ENCODE measurements around the gene NFYC. TPM values are rescaled to one million over a fixed set of nuclear protein-coding genes. Genes with fewer than 3 reads are reported as not detected.

The NFYC gene
- total RNA-seq, 1 donor from 2014 or later: 51.1 TPM

DNA sequence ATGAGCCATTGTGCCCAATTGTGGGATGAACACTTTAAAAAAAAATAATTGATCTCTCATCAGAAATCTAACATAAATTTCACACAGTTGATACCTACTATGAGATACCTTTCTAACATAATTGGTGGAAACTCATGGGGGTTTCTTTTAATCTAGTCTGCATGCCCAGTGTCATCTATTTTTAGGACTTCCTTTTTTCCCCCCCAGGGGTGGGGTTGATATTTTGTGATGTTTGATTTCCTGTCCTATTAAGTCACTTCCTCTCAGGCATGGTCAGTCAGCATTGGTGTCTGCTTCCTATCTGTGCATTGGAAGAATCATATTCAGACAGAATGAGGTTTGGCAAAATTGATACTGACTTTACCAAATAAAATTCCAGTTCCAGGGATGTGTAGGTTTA lies 21.5 kb downstream of the NFYC start:
- peaks cover 94% of the 10 kb centered on the region for H3K79me2 ChIP-seq (ENCODE audit: insufficient read depth, low read length)
- no peaks in the 10 kb centered on the region for H3K9me3 ChIP-seq (ENCODE audit: insufficient read depth, low read depth, low read length)
- DNase-seq (ENCODE audit: low read depth) (no peak), FAIRE-seq (no peak)
- peaks cover 3% of the 10 kb centered on the region for H4K20me1 ChIP-seq (ENCODE audit: insufficient read depth, low read length)
- peaks cover 18% of the 10 kb centered on the region for H3K4me1 ChIP-seq (ENCODE audit: insufficient read depth, low read length)
- no peaks in the 10 kb centered on the region for H3K36me3 ChIP-seq (ENCODE audit: insufficient read depth, low read length)
- peaks cover 32% of the 10 kb centered on the region for H3K4me1 Mint-ChIP-seq (ENCODE audit: low read depth, unreplicated experiment)
- H3K9ac ChIP-seq (ENCODE audit: low read length): no peak overlapping the region
- H3K36me3 Mint-ChIP-seq (ENCODE audit: low read depth, unreplicated experiment): peaks cover 6% of the 10 kb centered on the region
- H3K4me3 Mint-ChIP-seq (ENCODE audit: unreplicated experiment): peak overlapping the region; percentile 27
- H3K27ac Mint-ChIP-seq (ENCODE audit: unreplicated experiment): no peak overlapping the region
- no peak overlapping the region for H3K4me3 ChIP-seq (ENCODE audit: insufficient read depth, low read depth, low read length)
- H3K27me3 ChIP-seq (ENCODE audit: insufficient read depth, low read length): no peaks in the 10 kb centered on the region
- no peaks in the 10 kb centered on the region for H3K9me3 Mint-ChIP-seq (ENCODE audit: unreplicated experiment)
- H3K27ac ChIP-seq (ENCODE audit: low read depth, low read length): no peak overlapping the region
- no peak overlapping the region for H2AFZ ChIP-seq (ENCODE audit: low read depth, low read length)
- H3K27me3 Mint-ChIP-seq (ENCODE audit: low read depth, unreplicated experiment): no peaks in the 10 kb centered on the region
- H3K4me2 ChIP-seq (ENCODE audit: low read length): peak overlapping the region; percentile 2
- TF ChIP-seq, protein P1, sequence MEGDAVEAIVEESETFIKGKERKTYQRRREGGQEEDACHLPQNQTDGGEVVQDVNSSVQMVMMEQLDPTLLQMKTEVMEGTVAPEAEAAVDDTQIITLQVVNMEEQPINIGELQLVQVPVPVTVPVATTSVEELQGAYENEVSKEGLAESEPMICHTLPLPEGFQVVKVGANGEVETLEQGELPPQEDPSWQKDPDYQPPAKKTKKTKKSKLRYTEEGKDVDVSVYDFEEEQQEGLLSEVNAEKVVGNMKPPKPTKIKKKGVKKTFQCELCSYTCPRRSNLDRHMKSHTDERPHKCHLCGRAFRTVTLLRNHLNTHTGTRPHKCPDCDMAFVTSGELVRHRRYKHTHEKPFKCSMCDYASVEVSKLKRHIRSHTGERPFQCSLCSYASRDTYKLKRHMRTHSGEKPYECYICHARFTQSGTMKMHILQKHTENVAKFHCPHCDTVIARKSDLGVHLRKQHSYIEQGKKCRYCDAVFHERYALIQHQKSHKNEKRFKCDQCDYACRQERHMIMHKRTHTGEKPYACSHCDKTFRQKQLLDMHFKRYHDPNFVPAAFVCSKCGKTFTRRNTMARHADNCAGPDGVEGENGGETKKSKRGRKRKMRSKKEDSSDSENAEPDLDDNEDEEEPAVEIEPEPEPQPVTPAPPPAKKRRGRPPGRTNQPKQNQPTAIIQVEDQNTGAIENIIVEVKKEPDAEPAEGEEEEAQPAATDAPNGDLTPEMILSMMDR (IDR thresholded peaks at IDR 0.05; ENCODE audit: insufficient read depth, low read depth, low read length): no peak
- TF ChIP-seq EZH2 (IDR thresholded peaks at IDR 0.05; ENCODE audit: insufficient read depth, low read length): no peak

DNA sequence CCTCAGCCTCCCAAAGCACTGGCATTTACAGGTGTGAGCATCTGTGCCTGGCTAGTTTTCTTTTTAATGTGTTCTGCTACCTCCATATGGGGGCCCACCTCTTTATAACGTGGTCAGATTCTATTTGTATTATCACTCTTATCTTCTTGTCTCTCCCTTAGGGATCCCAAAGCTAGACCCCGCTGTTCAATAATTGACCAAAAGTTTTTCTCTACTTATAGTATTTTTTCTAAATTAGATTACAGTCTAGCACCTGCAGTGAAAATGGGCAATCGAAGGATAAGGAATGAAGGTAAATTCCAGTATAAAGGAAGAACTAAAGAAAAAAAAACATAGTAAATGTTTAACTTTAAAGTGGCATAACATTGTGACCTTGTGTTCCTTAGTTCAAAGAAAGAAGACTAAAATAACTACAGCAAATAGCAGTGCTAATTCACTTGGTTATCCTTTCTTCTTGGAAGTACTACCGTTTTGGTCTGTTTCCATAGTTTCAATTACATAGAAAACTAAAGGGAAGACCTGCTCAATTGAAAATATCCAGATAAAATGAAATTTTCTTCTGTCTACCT lies 24.1 kb downstream of the NFYC start:
- H3K4me3 Mint-ChIP-seq (ENCODE audit: unreplicated experiment): no peak overlapping the region
- peaks cover 93% of the 10 kb centered on the region for H3K79me2 ChIP-seq (ENCODE audit: insufficient read depth, low read length)

DNA sequence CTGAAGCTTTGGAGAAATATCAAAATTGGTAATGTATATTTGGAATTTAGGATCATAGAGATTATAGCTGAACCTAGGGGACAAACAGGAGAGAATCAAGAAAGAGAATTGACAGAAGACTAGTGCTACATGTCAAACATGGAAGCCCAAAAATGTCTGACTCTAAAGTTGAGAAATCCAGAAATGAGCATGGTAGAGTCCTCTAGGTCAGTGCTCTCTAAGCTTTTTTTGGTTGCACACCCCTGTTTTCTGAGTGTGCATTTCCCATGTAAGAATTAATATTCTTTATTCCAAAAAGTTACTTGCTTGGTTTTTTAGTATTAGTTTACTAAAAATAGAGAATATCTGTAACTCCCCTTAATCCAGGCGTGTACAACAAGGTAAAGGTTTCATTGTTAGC lies 25.6 kb downstream of the NFYC start:
- Histone ChIP-seq H3K9me3 (ENCODE audit: insufficient read depth, low read depth, low read length) (no peaks in the 10 kb centered on the region), H3K4me1 (ENCODE audit: insufficient read depth, low read length) (peaks cover 6% of the 10 kb centered on the region), H3K4me3 (ENCODE audit: insufficient read depth, low read depth, low read length) (no peak overlapping the region), H3K4me2 (ENCODE audit: low read length) (no peak overlapping the region), H4K20me1 (ENCODE audit: insufficient read depth, low read length) (peaks cover 13% of the 10 kb centered on the region), H3K79me2 (ENCODE audit: insufficient read depth, low read length) (peaks cover 88% of the 10 kb centered on the region), H2AFZ (ENCODE audit: low read depth, low read length) (no peak overlapping the region), H3K36me3 (ENCODE audit: insufficient read depth, low read length) (no peaks in the 10 kb centered on the region), H3K27me3 (ENCODE audit: insufficient read depth, low read length) (no peaks in the 10 kb centered on the region), H3K27ac (ENCODE audit: low read depth, low read length) (no peak overlapping the region), H3K9ac (ENCODE audit: low read length) (no peak overlapping the region)
- H3K27ac Mint-ChIP-seq (ENCODE audit: unreplicated experiment): no peak overlapping the region
- no peaks in the 10 kb centered on the region for H3K9me3 Mint-ChIP-seq (ENCODE audit: unreplicated experiment)
- H3K27me3 Mint-ChIP-seq (ENCODE audit: low read depth, unreplicated experiment): no peaks in the 10 kb centered on the region
- peaks cover 21% of the 10 kb centered on the region for H3K4me1 Mint-ChIP-seq (ENCODE audit: low read depth, unreplicated experiment)
- H3K4me3 Mint-ChIP-seq (ENCODE audit: unreplicated experiment): no peak overlapping the region
- peaks cover 7% of the 10 kb centered on the region for H3K36me3 Mint-ChIP-seq (ENCODE audit: low read depth, unreplicated experiment)
- no peak for DNase-seq (ENCODE audit: low read depth)
- no peak for FAIRE-seq
- no peak for TF ChIP-seq EZH2 (IDR thresholded peaks at IDR 0.05; ENCODE audit: insufficient read depth, low read length)
- TF ChIP-seq, protein P1 (IDR thresholded peaks at IDR 0.05; ENCODE audit: insufficient read depth, low read depth, low read length): no peak

More for the DNA sequence above, 24.1 kb downstream of the NFYC start:
- H3K27me3 Mint-ChIP-seq (ENCODE audit: low read depth, unreplicated experiment): no peaks in the 10 kb centered on the region
- no peak overlapping the region for H2AFZ ChIP-seq (ENCODE audit: low read depth, low read length)
- H3K4me2 ChIP-seq (ENCODE audit: low read length): no peak overlapping the region
- H3K9ac ChIP-seq (ENCODE audit: low read length): no peak overlapping the region
- no peak overlapping the region for H3K27ac Mint-ChIP-seq (ENCODE audit: unreplicated experiment)
- H3K4me1 Mint-ChIP-seq (ENCODE audit: low read depth, unreplicated experiment): peaks cover 32% of the 10 kb centered on the region
- H3K27ac ChIP-seq (ENCODE audit: low read depth, low read length): no peak overlapping the region
- H3K36me3 Mint-ChIP-seq (ENCODE audit: low read depth, unreplicated experiment): peaks cover 6% of the 10 kb centered on the region
- H3K27me3 ChIP-seq (ENCODE audit: insufficient read depth, low read length): no peaks in the 10 kb centered on the region
- FAIRE-seq (no peak), DNase-seq (ENCODE audit: low read depth) (no peak)
- H3K9me3 Mint-ChIP-seq (ENCODE audit: unreplicated experiment): no peaks in the 10 kb centered on the region
- peaks cover 17% of the 10 kb centered on the region for H3K4me1 ChIP-seq (ENCODE audit: insufficient read depth, low read length)
- no peak for TF ChIP-seq EZH2 (IDR thresholded peaks at IDR 0.05; ENCODE audit: insufficient read depth, low read length)
- TF ChIP-seq, protein P1 (IDR thresholded peaks at IDR 0.05; ENCODE audit: insufficient read depth, low read depth, low read length): no peak
- no peaks in the 10 kb centered on the region for H3K36me3 ChIP-seq (ENCODE audit: insufficient read depth, low read length)
- H3K4me3 ChIP-seq (ENCODE audit: insufficient read depth, low read depth, low read length): no peak overlapping the region
- peaks cover 10% of the 10 kb centered on the region for H4K20me1 ChIP-seq (ENCODE audit: insufficient read depth, low read length)
- no peaks in the 10 kb centered on the region for H3K9me3 ChIP-seq (ENCODE audit: insufficient read depth, low read depth, low read length)

Data from astrocyte (in vitro differentiated cells and primary cell).